Stimulated activated CD8-positive, alpha-beta memory T cell treated with anti-CD3 and anti-CD28 coated beads, Interleukin-15, amount 100 ng/mL, for 1 hour (primary cell): Measurements from ENCODE around the gene MAFF.

ENCODE experiments used
- DNase-seq: peaks from one replicate; pipeline ENCODE4 v3.0.0-alpha.2; 2020; ENCODE audit warnings: low read depth

The MAFF gene

GRCh38 chr22:38203855-38204514, 2.2 kb downstream of the MAFF start:
- DNase-seq = no peak

- no peak for DNase-seq
Observed at GRCh38 chr22:38204784-38205183, 3.0 kb downstream of the MAFF start.

GRCh38 chr22:38205261-38206128, 3.7 kb downstream of the MAFF start:
- no peak for DNase-seq

- DNase-seq = no peak
Observed at GRCh38 chr22:38207898-38208432, 6.2 kb downstream of the MAFF start.

GRCh38 chr22:38208551-38208968, 6.8 kb downstream of the MAFF start:
- DNase-seq = no peak

- DNase-seq = no peak
Observed at GRCh38 chr22:38211556-38211955, 9.8 kb downstream of the MAFF start.

GRCh38 chr22:38212442-38212841, 10.6 kb downstream of the MAFF start:
- no peak for DNase-seq

GRCh38 chr22:38213319-38213989, 11.7 kb downstream of the MAFF start:
- no peak for DNase-seq

- DNase-seq = no peak
Observed at GRCh38 chr22:38213990-38214301, 12.2 kb downstream of the MAFF start.

- DNase-seq = no peak
Observed at GRCh38 chr22:38214302-38215056, 12.7 kb downstream of the MAFF start.

GRCh38 chr22:38215156-38216038, 13.6 kb downstream of the MAFF start:
- no peak for DNase-seq

- DNase-seq = no peak
Observed at GRCh38 chr22:38218661-38219622, 17.1 kb downstream of the MAFF start.

- DNase-seq = no peak
Observed at GRCh38 chr22:38219632-38220031, 17.8 kb downstream of the MAFF start.

GRCh38 chr22:38220163-38220562, 18.4 kb downstream of the MAFF start:
- no peak for DNase-seq

GRCh38 chr22:38220653-38221386, 19.0 kb downstream of the MAFF start:
- no peak for DNase-seq

- no peak for DNase-seq
Observed at GRCh38 chr22:38221407-38221806, 19.6 kb downstream of the MAFF start.

- no peak for DNase-seq
Observed at GRCh38 chr22:38221908-38222796, 20.4 kb downstream of the MAFF start.

- no peak for DNase-seq
Observed at GRCh38 chr22:38222797-38223119, 21.0 kb downstream of the MAFF start.
